Ishikawa (cell line): ENCODE data around the gene ARID5B.

ENCODE experiments used
- CEBPB ChIP-seq: IDR thresholded peaks from 2 replicates; pipeline ENCODE4 v1.6.1; 2012
- CREB1 ChIP-seq: IDR thresholded peaks from 2 replicates; pipeline ENCODE4 v1.6.1; 2012; ENCODE audit warnings: low read depth
- EGR1 ChIP-seq: IDR thresholded peaks from 2 replicates; pipeline ENCODE4 v1.6.1; 2012
- EP300 ChIP-seq: IDR thresholded peaks from 2 replicates; pipeline ENCODE4 v1.6.1; 2012; ENCODE audit warnings: borderline replicate concordance
- FOXM1 ChIP-seq: IDR thresholded peaks from 2 replicates; pipeline ENCODE4 v1.6.1; 2012; ENCODE audit warnings: low read depth, borderline replicate concordance
- MAX ChIP-seq: IDR thresholded peaks from 2 replicates; pipeline ENCODE4 v1.6.1; 2012
- NFIC ChIP-seq: IDR thresholded peaks from 2 replicates; pipeline ENCODE4 v1.6.1; 2012
- RAD21 ChIP-seq: IDR thresholded peaks from 2 replicates; pipeline ENCODE4 v1.6.1; 2012; ENCODE audit warnings: low read depth
- REST ChIP-seq: IDR thresholded peaks from 2 replicates; pipeline ENCODE4 v1.6.1; 2012; ENCODE audit warnings: low read depth, mild to moderate bottlenecking
- TAF1 ChIP-seq: IDR thresholded peaks from 2 replicates; pipeline ENCODE4 v1.6.1; 2012; ENCODE audit warnings: low read depth, mild to moderate bottlenecking
- TCF12 ChIP-seq: IDR thresholded peaks from 2 replicates; pipeline ENCODE4 v1.6.1; 2012; ENCODE audit warnings: low read depth
- TEAD4 ChIP-seq: IDR thresholded peaks from 2 replicates; pipeline ENCODE4 v1.6.1; 2012
- USF1 ChIP-seq: IDR thresholded peaks from 2 replicates; pipeline ENCODE4 v1.6.1; 2012
- YY1 ChIP-seq: IDR thresholded peaks from 2 replicates; pipeline ENCODE4 v1.6.1; 2012; ENCODE audit warnings: low read depth
- ZBTB7A ChIP-seq: IDR thresholded peaks from 2 replicates; pipeline ENCODE4 v1.6.1; 2012; ENCODE audit warnings: low read depth

The ARID5B gene

GRCh38 chr10:61995220-61995503 is 93.7 kb downstream of the ARID5B start:
- no peak for TF ChIP-seq MAX
- no peak for TF ChIP-seq NFIC
- TF ChIP-seq ZBTB7A, result no peak
- TF ChIP-seq CEBPB, result no peak
- no peak for TF ChIP-seq TAF1
- no peak for TF ChIP-seq REST
- no peak for TF ChIP-seq TEAD4
- no peak for TF ChIP-seq TCF12
- no peak for TF ChIP-seq FOXM1

- TF ChIP-seq CREB1 (no peak), CEBPB (no peak), TCF12 (no peak), FOXM1 (no peak), ZBTB7A (no peak), TEAD4 (no peak), USF1 (no peak), REST (no peak)
Observed at GRCh38 chr10:61998937-61999336, 97.4 kb downstream of the ARID5B start.

GRCh38 chr10:62000037-62000603 is 98.6 kb downstream of the ARID5B start:
- TF ChIP-seq TCF12, result no peak
- TF ChIP-seq TEAD4, result no peak
- no peak for TF ChIP-seq CREB1
- TF ChIP-seq YY1, result no peak
- no peak for TF ChIP-seq NFIC
- TF ChIP-seq REST, result no peak
- TF ChIP-seq EP300, result no peak
- no peak for TF ChIP-seq MAX

- TF ChIP-seq EP300, result no peak
- no peak for TF ChIP-seq CEBPB
- TF ChIP-seq TEAD4, result no peak
- no peak for TF ChIP-seq ZBTB7A
- TF ChIP-seq USF1, result no peak
Observed at GRCh38 chr10:62000726-62001125, 99.2 kb downstream of the ARID5B start.

- no peak for TF ChIP-seq USF1
- TF ChIP-seq MAX, result no peak
- no peak for TF ChIP-seq CEBPB
- no peak for TF ChIP-seq EP300
- no peak for TF ChIP-seq CREB1
- no peak for TF ChIP-seq REST
- no peak for TF ChIP-seq TEAD4
- no peak for TF ChIP-seq EGR1
- TF ChIP-seq NFIC, result no peak
- no peak for TF ChIP-seq TCF12
- TF ChIP-seq ZBTB7A, result no peak
- no peak for TF ChIP-seq RAD21
Observed at GRCh38 chr10:62001898-62002297, 100.4 kb downstream of the ARID5B start.
